ENCODE measurements around the gene TTBK1.
A peak's percentile ranks its signal among the peaks of the same experiment; 100 is the strongest.

Gene TTBK1

GRCh38 chr6:43304882-43305281 lies 61.6 kb downstream of the TTBK1 start:
- DNase-seq: no peak

GRCh38 chr6:43306086-43306485 lies 62.8 kb downstream of the TTBK1 start:
- no peak for DNase-seq

- no peak for DNase-seq
These were observed 64.3 kb downstream of the TTBK1 start for GRCh38 chr6:43307451-43308100.

GRCh38 chr6:43308101-43308989 lies 65.1 kb downstream of the TTBK1 start, which contains the start of gene CRIP3:
Gene CRIP3 (minus strand): TSS chr6:43308826. CDS start chr6:43308792, 34 bp downstream.
- peak; percentile 70 for DNase-seq

GRCh38 chr6:43308990-43309477 lies 65.8 kb downstream of the TTBK1 start:
- DNase-seq: no peak

GRCh38 chr6:43310134-43310533 lies 66.9 kb downstream of the TTBK1 start:
- peak; percentile 5 for DNase-seq

GRCh38 chr6:43310624-43311023 lies 67.3 kb downstream of the TTBK1 start:
- DNase-seq: no peak

GRCh38 chr6:43311666-43312065 lies 68.4 kb downstream of the TTBK1 start:
- DNase-seq: no peak

- no peak for DNase-seq
These were observed 70.5 kb downstream of the TTBK1 start for GRCh38 chr6:43313813-43314212.

GRCh38 chr6:43318011-43318410 lies 74.7 kb downstream of the TTBK1 start:
- DNase-seq: no peak

GRCh38 chr6:43325876-43326275 lies 82.6 kb downstream of the TTBK1 start:
- no peak for DNase-seq

GRCh38 chr6:43328528-43328927 lies 85.2 kb downstream of the TTBK1 start:
- DNase-seq: no peak

GRCh38 chr6:43331470-43331869 lies 88.2 kb downstream of the TTBK1 start:
- no peak for DNase-seq

- no peak for DNase-seq
These were observed 88.6 kb downstream of the TTBK1 start for GRCh38 chr6:43331891-43332290.

- DNase-seq: peak; percentile 71
These were observed 91.3 kb downstream of the TTBK1 start for GRCh38 chr6:43334466-43335095.

- DNase-seq: no peak
These were observed 92.2 kb downstream of the TTBK1 start for GRCh38 chr6:43335469-43335868.

GRCh38 chr6:43336382-43336781 lies 93.1 kb downstream of the TTBK1 start:
- no peak for DNase-seq

All from fibroblast of skin of back (primary cell).